Measurements from ENCODE around the gene TTC19.

DNA sequence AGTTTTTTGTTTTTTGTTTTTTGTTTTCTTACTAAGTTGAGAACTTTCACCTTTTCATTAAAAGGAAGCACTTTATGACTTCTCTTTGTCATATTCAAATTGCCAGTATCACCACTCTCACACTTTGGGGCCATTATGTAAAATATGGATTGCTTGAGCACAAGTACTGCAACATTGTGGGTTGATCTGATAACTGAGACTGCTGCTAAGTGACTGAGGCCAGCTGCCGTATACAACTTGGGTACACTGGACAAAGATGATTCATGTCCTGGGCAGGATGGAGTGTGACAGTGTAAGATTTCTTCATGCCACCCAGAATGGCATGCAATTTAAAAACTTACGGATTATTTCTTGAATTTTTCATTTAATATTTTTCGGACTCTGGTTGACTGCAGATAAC lies 7.8 kb downstream of the TTC19 start:
- TF ChIP-seq, protein P1, sequence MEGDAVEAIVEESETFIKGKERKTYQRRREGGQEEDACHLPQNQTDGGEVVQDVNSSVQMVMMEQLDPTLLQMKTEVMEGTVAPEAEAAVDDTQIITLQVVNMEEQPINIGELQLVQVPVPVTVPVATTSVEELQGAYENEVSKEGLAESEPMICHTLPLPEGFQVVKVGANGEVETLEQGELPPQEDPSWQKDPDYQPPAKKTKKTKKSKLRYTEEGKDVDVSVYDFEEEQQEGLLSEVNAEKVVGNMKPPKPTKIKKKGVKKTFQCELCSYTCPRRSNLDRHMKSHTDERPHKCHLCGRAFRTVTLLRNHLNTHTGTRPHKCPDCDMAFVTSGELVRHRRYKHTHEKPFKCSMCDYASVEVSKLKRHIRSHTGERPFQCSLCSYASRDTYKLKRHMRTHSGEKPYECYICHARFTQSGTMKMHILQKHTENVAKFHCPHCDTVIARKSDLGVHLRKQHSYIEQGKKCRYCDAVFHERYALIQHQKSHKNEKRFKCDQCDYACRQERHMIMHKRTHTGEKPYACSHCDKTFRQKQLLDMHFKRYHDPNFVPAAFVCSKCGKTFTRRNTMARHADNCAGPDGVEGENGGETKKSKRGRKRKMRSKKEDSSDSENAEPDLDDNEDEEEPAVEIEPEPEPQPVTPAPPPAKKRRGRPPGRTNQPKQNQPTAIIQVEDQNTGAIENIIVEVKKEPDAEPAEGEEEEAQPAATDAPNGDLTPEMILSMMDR (IDR thresholded peaks at IDR 0.05), result no peak
- no peak for TF ChIP-seq POLR2A (IDR thresholded peaks at IDR 0.05)

Data from adrenal gland (tissue), 5 donors.